Measurements from ENCODE around the gene SPEF1.

Gene SPEF1

DNA sequence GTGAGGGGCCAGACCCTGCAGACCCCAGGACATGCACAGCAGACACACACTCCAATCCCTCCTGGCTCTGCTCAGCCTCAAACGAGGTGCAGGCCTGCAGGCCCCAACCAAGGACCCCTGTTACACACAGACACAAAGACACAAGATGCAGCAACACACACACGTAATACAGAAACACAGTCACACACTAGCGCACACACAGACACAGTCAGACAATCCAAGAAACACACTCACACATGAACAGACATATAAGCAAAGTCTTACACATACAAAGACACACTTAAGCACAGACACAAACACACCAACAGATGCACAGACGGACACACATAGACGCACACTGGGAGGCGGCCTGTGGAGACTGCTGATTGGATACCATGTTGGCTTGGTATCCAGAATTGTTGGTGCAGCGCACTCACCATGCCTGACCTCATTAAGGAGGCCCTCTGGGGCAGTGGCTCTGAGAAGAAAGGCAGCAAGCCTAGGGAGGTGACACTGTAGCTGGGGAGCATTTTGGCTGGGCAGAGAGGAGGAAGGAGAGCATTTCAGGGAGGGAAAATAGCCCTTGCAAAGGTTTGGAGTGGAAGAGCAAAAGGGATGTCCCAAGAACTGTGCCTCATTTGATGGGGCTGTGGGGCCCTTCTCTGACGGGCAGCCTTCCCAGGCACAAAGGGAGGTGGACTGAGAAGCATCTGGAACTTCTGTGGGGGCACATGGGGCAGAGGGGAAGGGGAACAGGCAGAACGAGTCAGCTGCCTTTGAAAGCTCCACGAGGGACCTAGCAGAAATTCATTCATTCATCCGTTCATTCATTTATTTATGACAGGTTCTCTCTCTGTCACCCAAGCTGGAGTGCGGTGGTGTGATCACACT lies 50.2 kb downstream of the SPEF1 start:
- no peak for DNase-seq (ENCODE audit: low read depth, low spot score)

DNA sequence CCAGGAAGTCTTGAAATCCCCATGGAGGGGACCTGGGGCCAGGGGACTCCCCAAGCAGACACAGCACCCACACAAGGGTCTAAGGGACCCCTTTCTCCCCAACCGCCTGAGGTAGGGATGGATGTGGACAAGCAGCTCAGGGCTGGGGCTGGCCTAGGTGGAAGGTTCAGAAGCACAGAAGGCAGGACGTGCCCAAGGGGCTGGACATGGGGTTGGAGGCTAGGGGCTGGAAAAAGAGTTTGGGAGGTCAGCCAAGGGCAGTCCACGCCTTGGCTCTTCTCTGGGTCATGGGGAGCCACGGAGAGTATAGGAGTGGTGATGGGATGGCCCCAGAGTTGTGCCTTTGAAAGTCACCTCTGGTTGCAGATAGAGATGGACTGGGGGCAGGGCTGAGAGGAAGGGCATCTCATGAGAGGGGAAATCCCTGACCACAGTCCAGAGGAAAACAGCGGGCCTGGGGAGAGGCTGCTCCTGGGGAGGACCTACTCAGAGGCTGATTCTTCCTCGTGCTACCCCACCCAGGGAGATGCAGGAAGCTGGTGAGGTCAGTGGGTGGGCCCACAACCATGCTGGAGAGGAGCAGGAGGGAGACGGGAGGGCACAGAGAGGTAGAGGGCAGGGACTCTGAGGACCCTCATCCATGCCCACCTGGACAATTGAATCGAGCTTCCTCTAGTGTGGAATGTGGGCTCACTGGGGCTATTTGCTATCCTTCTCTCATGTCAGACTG lies 51.3 kb downstream of the SPEF1 start:
- no peak for DNase-seq (ENCODE audit: low read depth, low spot score)

- DNase-seq (ENCODE audit: low read depth, low spot score) = no peak
Measured at GRCh38 chr20:3729378-3729777, 51.9 kb downstream of the SPEF1 start.

DNA sequence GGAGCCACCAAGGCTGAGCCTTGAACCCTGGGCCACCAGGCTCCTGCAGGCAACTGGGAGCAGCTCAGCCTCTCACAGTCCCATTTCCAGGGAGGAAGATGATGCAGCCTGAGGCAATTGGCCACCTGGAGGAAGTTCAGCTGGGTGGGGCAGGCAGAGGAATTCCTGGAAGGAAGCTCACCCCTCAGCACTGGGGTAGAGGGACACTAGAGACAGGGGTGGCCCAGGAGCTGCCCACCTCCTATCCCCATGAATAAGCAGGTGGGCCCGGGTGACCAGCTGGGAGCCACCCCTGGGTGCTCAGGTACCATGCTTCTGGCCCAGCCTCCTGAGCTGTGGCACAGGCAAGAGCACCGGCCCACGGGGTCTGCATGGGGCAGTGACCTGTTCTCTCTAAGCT lies 52.4 kb downstream of the SPEF1 start:
- DNase-seq (ENCODE audit: low read depth, low spot score) = no peak

GRCh38 chr20:3728354-3728753 lies 52.9 kb downstream of the SPEF1 start:
- DNase-seq (ENCODE audit: low read depth, low spot score) = no peak

All from brain pericyte (primary cell).